HepG2 (cell line): ENCODE results near the gene C1orf159. TPM values are rescaled to one million over a fixed set of nuclear protein-coding genes. Genes with fewer than 3 reads are reported as not detected.

ENCODE experiments used
- ATAD3A ChIP-seq: sonication (generic); formaldehyde crosslinking; IDR thresholded peaks from 2 replicates; pipeline ENCODE4 v1.4.0; 2020; ENCODE audit warnings: missing genetic modification reagents
- DNMT3B ChIP-seq: conservative IDR thresholded peaks from 2 replicates; pipeline ENCODE4 v1.6.1; 2016; ENCODE audit warnings: missing biosample characterization, control low read depth
- DPF2 ChIP-seq: sonication (generic); formaldehyde crosslinking; IDR thresholded peaks from 2 replicates; pipeline ENCODE4 v1.4.0; 2020; ENCODE audit warnings: mild to moderate bottlenecking, low read depth, missing genetic modification reagents, borderline replicate concordance
- DR1 ChIP-seq: sonication (generic); formaldehyde crosslinking; IDR thresholded peaks from 2 replicates; pipeline ENCODE4 v1.8.0; 2021; ENCODE audit warnings: mild to moderate bottlenecking, missing genetic modification reagents, inconsistent platforms
- KLF11 ChIP-seq: IDR thresholded peaks from 2 replicates; pipeline ENCODE4 v1.6.1; 2016; ENCODE audit warnings: missing compliant biosample characterization
- MAFF ChIP-seq: IDR thresholded peaks from 2 replicates; pipeline ENCODE4 v1.6.1; 2011; ENCODE audit warnings: low read depth, low read length, improper control_type of control experiment
- MED13 ChIP-seq: sonication (generic); formaldehyde crosslinking; IDR thresholded peaks from 2 replicates; pipeline ENCODE4 v1.5.0; 2020; ENCODE audit warnings: missing genetic modification reagents
- MLXIP ChIP-seq: sonication (generic); formaldehyde crosslinking; IDR thresholded peaks from 2 replicates; pipeline ENCODE4 v1.9.0; 2021; ENCODE audit warnings: missing genetic modification reagents, borderline replicate concordance
- NR2C2 ChIP-seq: sonication (generic); formaldehyde crosslinking; IDR thresholded peaks from 2 replicates; pipeline ENCODE4 v1.4.0; 2020; ENCODE audit warnings: missing genetic modification reagents, mild to moderate bottlenecking, moderate library complexity, borderline replicate concordance
- POGZ ChIP-seq: sonication (generic); formaldehyde crosslinking; IDR thresholded peaks from 2 replicates; pipeline ENCODE4 v1.4.0; 2020; ENCODE audit warnings: mild to moderate bottlenecking, missing genetic modification reagents
- PRPF4 ChIP-seq: fragments of 200-400 bp; formaldehyde crosslinking; IDR thresholded peaks from 2 replicates; pipeline ENCODE4 v1.6.1; 2016; ENCODE audit warnings: low read length, low read depth; ENCODE audit not compliant: poor library complexity, severe bottlenecking
- RBFOX2 ChIP-seq: fragments of 200-400 bp; formaldehyde crosslinking; IDR thresholded peaks from 2 replicates; pipeline ENCODE4 v1.6.1; 2017; ENCODE audit warnings: low read depth, mild to moderate bottlenecking, low read length
- RXRA ChIP-seq: sonication (generic); formaldehyde crosslinking; IDR thresholded peaks from 2 replicates; pipeline ENCODE4 v1.5.1; 2020; ENCODE audit warnings: missing genetic modification reagents
- SAP130 ChIP-seq: IDR thresholded peaks from 2 replicates; pipeline ENCODE4 v1.6.1; 2016; ENCODE audit warnings: low read depth
- TCF7 ChIP-seq: sonication (generic); IDR thresholded peaks from 2 replicates; pipeline ENCODE4 v1.6.1; 2016; ENCODE audit warnings: antibody characterized with exemption, low read depth
- ZBTB7B ChIP-seq: sonication (generic); formaldehyde crosslinking; IDR thresholded peaks from 2 replicates; pipeline ENCODE4 v1.4.0; 2020; ENCODE audit warnings: missing genetic modification reagents
- ZFP36L1 ChIP-seq: sonication (generic); formaldehyde crosslinking; IDR thresholded peaks from 2 replicates; pipeline ENCODE4 v1.8.0; 2022; ENCODE audit warnings: mild to moderate bottlenecking, missing genetic modification reagents, moderate library complexity
- ZNF207 ChIP-seq: fragments of 450-650 bp; IDR thresholded peaks from 2 replicates; pipeline ENCODE4 v1.6.1; 2016; ENCODE audit warnings: antibody characterized with exemption, borderline replicate concordance
- ZNF335 ChIP-seq: sonication (generic); formaldehyde crosslinking; IDR thresholded peaks from 2 replicates; pipeline ENCODE4 v1.4.0; 2020; ENCODE audit warnings: missing genetic modification reagents
- ZNF354B ChIP-seq: sonication (generic); formaldehyde crosslinking; IDR thresholded peaks from 2 replicates; pipeline ENCODE4 v1.8.0; 2022; ENCODE audit warnings: mild to moderate bottlenecking, missing genetic modification reagents
- ZNF704 ChIP-seq: sonication (generic); formaldehyde crosslinking; IDR thresholded peaks from 2 replicates; pipeline ENCODE4 v1.8.1; 2023; ENCODE audit warnings: mild to moderate bottlenecking, inconsistent platforms, moderate library complexity, missing genetic modification reagents, borderline replicate concordance
- ZNF75D ChIP-seq: sonication (generic); formaldehyde crosslinking; IDR thresholded peaks from 2 replicates; pipeline ENCODE4 v1.8.1; 2023; ENCODE audit warnings: missing genetic modification reagents, mild to moderate bottlenecking, borderline replicate concordance
- ZNF780A ChIP-seq: sonication (generic); formaldehyde crosslinking; IDR thresholded peaks from 2 replicates; pipeline ENCODE4 v1.8.0; 2022; ENCODE audit warnings: mild to moderate bottlenecking, missing genetic modification reagents, moderate library complexity
- ZSCAN21 ChIP-seq: sonication (generic); formaldehyde crosslinking; IDR thresholded peaks from 2 replicates; pipeline ENCODE4 v1.8.0; 2022; ENCODE audit warnings: mild to moderate bottlenecking, missing genetic modification reagents, moderate library complexity, borderline replicate concordance
- polyA plus RNA-seq, 8 experiments: library from polyadenylated mRNA; depleted of rRNA in 3 of 8; stranded (reverse) in 7 of 8; unstranded in 1 of 8; fragments of >200 nt; fragmentation: Illumina TruSeq in 4 of 8; extraction: Trizol in 4 of 8; gene quantifications; 2 replicates each; pipeline versions ENCODE4 v1.2.1 to v1.2.3, GENCODE V29; 2011 to 2016; ENCODE audit warnings: low read depth in 4 of 8, missing spikeins in 1 of 8, mixed read lengths in 1 of 8; ENCODE audit not compliant: insufficient read depth in 1 of 8
- total RNA-seq, 5 experiments: library from RNA; depleted of rRNA; stranded (reverse); fragments of >200 nt; fragmentation: Illumina TruSeq; extraction: Trizol; gene quantifications; 2 replicates each; pipeline ENCODE4 v1.2.3, GENCODE V29; 2016; ENCODE audit warnings: low read depth in 1 of 5
- TF ChIP-seq, protein P1 (sequence below): sonication (generic); formaldehyde crosslinking; IDR thresholded peaks from 2 replicates; pipeline ENCODE4 v1.4.0; 2020; ENCODE audit warnings: missing genetic modification reagents
- TF ChIP-seq, protein P2 (sequence below): sonication (generic); formaldehyde crosslinking; IDR thresholded peaks from 2 replicates; pipeline ENCODE4 v1.8.1; 2023; ENCODE audit warnings: mild to moderate bottlenecking, moderate library complexity, missing genetic modification reagents

The C1orf159 gene
- total and polyA plus RNA-seq, 2 of the 13 experiments (the other 11 are each of a cell fraction or from before 2014, with no cell fraction given), result 3.8 to 6.7 TPM

GRCh38 chr1:1157914-1158710 lies 42.2 kb upstream of the C1orf159 start (continued):
- TF ChIP-seq PRPF4 (no peak), ATAD3A (CRISPR knock-in tag) (no peak), DR1 (CRISPR knock-in tag) (no peak), POGZ (no peak), RXRA (CRISPR knock-in tag) (peak; percentile 15; the same call in 1 of the 2 replicates), KLF11 (CRISPR knock-in tag) (no peak), ZNF354B (CRISPR knock-in tag) (no peak), ZNF335 (no peak), DPF2 (CRISPR knock-in tag) (no peak), ZNF780A (CRISPR knock-in tag) (no peak), SAP130 (no peak), MAFF (no peak), ZNF207 (no peak), ZFP36L1 (CRISPR knock-in tag) (no peak), ZNF75D (CRISPR knock-in tag) (no peak), DNMT3B (CRISPR knock-in tag) (no peak), ZSCAN21 (CRISPR knock-in tag) (no peak), TCF7 (no peak), MED13 (CRISPR knock-in tag) (no peak), RBFOX2 (peak; percentile 75), ZNF704 (no peak), NR2C2 (CRISPR knock-in tag) (no peak), MLXIP (no peak), ZBTB7B (CRISPR knock-in tag) (peak; percentile 88)
- TF ChIP-seq, protein P1, sequence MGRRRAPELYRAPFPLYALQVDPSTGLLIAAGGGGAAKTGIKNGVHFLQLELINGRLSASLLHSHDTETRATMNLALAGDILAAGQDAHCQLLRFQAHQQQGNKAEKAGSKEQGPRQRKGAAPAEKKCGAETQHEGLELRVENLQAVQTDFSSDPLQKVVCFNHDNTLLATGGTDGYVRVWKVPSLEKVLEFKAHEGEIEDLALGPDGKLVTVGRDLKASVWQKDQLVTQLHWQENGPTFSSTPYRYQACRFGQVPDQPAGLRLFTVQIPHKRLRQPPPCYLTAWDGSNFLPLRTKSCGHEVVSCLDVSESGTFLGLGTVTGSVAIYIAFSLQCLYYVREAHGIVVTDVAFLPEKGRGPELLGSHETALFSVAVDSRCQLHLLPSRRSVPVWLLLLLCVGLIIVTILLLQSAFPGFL, result no peak
- TF ChIP-seq, protein P2, sequence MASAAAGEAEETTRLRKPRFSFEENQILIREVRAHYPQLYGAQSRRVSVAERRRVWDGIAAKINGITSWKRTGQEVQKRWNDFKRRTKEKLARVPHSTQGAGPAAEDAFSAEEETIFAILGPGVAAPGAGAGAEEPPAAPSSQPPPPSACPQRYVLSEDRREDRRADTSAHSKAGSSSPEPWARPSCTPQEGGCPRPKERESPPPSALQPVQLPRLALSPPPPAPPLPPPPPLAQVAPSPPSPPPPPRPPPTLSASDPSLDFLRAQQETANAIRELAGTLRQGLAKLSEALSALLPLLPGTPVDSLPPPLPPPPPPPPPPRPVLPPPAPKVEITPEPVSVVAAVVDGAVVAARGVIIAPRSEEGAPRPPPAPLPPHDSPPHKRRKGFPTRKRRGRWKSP (CRISPR knock-in tag), result no peak
